Raji (cell line): ENCODE measurements around the gene SNX10.
A peak's percentile ranks its signal among the peaks of the same experiment; 100 is the strongest.

Source experiments
- POLR2A ChIP-seq: IDR thresholded peaks from 2 replicates; pipeline ENCODE4 v1.6.1; 2011; ENCODE audit warnings: low read depth, low read length, control low read depth; ENCODE audit not compliant: insufficient read depth

Gene SNX10

DNA sequence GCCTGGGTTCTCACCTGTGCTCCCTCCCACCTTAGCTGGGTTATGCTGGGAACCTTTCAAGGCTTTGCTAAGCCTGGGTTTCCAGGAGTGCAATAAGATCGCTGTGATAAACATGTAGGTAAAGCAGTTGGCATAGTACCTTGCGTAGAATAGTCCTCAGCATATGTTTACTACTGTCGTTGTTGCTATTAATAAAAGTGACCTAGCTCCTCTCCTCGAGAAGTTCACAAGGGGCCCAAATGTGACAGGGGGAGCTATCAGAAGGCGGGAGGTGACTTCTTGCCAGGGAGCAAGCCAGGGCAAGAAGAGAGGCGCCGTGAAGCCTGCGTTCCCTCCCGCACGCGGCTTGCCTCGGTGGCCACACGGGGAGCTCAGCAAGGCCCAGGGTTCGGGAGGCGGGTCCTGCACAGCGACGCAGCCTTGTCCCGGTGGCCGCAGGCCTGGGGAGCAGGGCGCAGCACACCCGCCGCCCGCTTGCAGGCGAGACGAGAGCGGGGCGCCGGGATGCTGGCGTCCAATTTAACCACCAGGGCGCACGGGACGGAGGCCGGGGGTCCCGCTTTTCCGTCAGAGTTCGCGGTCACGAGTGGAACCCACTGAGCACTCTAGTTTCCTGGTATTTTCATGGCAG, 106.2 kb downstream of the SNX10 start:
- no peak for TF ChIP-seq POLR2A

DNA sequence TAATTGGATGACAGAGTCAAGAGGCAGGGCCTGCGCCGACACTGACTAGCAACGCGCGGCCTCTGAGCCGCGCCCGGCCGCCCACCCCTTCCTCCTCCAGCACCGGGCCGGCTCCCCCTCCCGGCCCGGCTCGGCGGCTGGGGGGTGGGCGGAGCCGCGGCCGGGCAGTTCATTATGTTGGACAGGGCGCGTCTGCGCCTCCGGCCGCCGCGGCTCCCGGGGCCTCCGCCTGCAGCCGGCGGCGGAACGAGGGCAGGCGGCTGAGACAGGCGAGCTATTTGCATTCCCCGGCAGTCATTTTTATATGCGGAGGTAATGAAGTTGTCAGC, 106.7 kb downstream of the SNX10 start:
- peak; percentile 32; the same call in 1 of the 2 replicates for TF ChIP-seq POLR2A

DNA sequence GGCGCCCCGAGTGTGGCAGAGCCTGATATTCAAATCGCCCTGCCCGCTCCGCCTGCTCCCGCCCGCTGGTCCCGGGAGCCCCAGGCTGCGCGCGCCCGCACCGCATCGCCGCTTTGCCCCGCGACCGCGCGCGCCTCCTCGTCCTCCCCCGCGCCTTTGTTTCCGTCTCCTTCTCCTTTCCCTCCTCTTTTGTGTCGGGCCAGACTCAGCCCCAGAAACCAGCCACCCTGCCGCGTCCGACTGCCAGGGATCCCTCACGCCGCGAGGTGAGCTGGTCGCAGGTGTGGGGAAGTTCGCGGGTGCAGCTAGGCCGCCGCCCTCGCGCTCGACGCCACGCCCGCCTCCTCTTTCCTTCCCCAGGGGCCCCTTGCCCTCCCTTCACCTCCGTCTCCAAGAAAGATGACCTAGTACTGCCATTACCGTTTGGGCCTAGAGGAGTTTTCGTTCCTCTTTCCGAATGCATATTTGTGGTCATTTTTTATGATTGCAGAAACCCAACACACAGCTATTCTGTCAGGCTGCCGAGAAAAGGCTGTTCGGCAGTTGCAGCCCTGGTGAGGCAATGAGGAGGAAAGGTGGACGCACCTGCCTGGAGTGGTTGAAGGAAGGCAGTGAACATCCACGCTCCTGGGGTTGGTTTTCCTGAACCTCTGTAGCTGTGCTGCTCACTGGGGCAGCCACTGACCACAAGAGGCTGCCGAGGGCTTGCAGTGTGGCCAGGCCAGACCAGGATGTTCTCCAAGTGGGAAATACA, 107.3 kb downstream of the SNX10 start:
- TF ChIP-seq POLR2A: peak; percentile 34

DNA sequence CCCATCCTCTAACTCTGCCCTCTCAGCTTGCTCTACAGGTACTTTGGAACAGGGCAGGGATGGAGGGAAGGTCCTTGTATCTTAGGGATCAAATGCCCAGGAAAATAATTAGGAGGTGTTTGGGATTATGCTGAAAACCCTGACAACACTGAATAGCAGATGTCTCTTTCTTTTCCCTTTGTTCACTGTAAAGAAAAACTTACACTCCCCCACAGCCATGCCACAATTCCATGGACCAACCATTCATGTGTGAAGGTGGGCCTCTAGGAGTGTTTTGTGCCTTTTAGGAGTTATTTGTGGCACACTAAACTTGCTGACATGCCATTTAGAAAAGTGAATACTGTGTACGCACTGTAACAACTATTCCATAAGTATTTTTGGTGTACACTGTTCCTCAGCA, 108.1 kb downstream of the SNX10 start:
- TF ChIP-seq POLR2A: no peak

DNA sequence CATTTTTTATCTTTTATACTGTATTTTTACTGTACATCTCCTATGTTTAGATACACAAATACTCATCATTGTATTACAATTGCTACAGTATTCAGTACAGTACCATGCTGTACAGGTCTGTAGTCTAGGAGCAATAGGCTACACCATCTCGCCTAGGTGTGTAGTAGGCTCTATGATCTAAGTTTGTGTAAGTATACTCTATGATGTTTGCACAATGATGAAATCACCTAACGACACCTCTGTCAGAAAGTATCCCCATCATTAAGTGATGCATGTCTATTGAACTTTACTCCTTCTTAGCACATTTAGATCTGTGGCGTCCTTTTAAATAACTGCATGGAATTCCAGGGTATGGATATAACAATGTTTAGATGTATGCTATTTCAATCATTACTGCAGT, 112.0 kb downstream of the SNX10 start:
- no peak for TF ChIP-seq POLR2A

DNA sequence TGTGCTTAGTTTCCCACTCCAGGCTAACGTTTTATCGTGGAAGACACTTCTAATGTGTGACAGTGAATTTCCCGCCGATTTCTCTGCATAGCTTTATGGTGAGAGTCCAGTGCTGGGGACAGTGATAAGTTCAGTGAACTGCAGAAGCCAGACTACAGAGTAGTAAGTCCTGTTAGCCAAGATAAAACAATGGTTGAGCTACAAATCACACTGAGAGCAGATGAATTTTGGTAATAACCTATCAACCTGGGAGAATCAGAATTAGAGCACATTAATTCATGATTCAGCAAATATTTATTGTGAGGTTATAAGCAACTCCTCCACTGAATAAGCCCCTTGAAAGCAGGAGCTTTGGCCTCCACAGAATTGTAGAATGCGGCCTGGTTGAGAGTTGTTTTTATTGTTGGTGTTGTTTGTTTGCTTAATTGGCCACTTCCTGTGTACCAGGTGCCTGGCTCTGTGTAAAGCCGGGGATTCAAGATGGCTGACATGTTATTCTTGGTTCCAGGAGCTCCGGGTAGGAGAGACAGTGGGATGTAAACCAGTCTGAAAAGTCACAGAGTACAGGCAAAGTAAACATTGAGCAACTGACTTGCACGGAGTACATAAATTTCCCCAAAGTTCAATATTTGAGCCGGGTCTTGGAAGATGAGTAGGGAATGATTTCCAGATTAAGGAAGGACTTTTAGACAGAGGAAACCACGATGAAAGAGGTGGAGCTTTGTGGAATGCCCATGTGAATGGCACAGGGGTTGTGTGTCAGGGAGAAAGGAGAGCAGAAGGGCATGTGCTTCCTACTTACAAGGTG, 112.7 kb downstream of the SNX10 start:
- no peak for TF ChIP-seq POLR2A

DNA sequence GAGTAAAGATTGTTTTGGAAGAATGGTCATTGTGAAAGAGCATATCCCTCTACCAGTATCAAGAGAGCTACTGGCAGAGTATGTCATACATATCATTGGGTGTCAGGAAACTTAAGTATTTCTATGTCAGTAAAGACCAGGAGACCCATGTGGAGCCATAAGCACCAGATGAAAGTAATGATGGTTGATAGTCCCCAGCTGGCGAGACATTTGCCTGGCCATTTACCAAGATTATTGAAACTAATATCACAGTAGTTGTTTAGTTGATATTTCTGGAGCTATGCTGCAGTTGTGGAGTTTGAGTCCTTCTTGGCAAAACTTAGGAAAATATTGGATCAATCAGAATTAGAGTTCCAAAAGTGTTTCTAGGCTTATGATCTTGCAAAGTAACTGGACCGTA, 114.8 kb downstream of the SNX10 start:
- TF ChIP-seq POLR2A: no peak

DNA sequence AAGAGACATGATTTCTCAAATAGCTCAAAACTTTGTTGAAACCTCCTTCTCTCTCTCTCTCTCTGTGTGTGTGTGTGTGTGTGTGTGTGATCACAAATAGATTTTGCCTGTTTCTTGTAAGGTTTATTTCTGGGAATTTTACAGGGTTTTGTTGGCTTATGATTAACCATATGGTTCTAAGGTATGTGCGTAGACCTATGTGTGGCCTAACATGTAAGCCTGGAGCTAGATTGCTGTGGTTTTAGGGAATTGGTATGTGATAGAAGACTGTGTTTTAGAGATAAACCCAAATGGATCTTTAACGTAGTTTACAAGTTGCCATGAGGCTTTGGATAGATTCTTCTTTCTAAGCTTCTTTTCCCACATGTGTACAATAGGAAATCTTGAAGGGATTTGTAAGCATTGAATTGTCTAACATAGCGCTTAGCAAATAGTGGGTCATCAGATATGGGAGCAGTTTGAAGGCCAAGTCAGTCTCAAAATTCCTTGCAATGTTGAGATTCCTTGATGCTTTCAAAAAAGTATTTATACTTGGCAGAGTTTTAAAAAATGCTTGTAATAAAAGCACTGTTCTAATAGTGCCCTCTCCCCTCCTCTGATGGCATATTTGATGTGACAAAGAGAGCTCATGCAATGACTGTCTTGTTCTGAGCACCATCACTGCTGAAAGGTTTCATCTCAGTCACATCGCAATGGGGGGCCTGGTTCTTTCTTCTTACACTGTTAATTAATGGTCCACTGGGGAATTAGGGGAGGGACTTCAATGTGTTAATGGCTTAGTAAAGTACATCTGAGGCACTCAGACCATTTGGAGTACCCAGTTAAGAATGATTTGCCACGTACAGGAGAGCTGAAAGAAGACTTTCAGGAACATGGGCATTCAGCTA, 118.2 kb downstream of the SNX10 start:
- no peak for TF ChIP-seq POLR2A

DNA sequence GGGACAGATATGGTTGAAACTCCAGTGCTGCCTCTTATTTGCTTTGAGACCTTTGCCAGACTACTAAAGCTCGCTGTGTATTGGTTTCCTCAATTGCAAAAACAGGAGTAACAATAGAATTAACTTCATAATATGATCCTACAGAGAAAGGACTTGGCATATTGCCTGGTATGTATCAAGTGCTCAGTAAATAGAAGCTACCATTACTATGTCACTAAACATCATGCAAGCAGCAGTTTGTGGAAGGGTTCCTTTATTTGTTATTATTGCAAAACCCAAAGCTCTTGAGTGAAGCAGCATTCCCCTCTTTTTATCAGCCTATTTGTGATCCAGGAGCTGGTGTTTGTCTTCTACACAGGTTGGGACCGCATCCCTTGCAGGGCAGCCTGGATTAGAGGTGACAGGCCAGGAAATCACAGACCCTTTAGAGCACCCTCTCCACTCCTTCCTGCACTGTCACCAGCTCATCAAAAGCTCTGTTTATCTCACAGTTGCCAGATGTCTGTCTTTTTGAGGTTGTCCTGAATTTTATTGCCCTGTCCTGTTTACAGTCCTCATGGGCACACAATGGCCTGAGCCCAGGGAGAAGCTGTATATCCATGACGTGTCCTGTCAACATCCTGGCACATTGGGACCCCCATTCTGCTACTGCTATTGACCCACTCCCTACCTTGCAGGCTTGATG, 121.5 kb downstream of the SNX10 start:
- TF ChIP-seq POLR2A: no peak

DNA sequence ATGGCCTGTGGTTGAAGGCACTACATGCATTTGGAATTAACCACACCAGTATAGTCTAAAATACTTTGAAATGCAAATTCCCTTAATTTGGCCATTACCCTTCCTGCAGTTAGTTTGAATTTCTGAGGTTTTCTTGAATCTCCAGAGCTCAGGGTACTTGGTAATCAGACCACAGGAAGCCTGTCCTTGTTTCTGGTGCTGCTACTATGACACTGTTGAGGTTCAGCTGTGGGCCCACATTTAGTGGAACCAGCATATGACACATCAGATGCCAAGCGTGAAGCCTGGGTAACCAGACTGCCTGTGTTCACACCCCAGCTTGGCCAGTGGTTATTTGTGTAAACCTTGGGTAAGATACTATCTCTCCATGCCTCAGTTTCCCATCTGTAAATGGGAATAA, 124.3 kb downstream of the SNX10 start:
- TF ChIP-seq POLR2A: no peak

DNA sequence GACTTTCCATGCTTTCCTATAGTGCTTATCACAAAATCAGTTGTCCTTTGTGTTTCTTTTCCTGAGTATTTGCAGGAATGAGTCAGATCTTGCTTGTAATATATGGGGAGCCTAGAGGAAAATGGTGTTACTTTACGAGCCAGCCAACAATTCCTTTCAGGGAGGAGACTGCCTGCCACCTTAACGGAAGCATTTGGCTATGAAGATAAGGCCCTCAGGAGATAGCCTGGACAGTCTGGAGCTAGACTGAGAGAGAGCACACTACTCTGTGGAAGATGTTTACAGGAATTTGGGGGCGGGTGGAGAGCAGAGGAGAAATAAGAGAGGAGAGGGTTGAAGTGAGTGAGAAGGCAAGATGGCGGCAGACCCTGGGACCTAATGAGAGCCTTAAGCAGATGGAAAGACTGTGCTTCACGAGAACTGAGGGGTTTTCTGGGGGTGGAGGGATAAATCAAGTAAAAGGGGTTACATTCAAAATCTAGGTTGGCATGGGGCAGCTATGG, 126.3 kb downstream of the SNX10 start:
- TF ChIP-seq POLR2A: no peak

DNA sequence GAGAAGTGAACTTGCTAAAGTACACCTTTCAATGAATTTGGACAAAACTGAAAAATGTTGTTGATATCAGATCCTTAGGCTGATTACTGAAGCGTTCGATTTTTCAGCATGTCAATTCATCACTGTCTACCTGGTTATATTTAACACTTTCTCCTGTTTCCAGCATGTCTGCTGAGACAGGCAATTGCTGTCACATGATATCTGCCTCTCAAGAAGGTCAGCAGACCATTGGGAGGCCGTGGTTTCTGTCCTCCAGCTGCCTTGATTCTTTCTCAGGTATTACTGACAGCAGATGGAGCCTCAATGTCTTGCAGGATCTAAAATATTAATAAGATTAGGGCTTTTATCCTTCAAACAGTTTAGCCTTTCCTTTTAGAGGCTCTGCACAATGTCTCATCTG, 127.5 kb downstream of the SNX10 start:
- no peak for TF ChIP-seq POLR2A

DNA sequence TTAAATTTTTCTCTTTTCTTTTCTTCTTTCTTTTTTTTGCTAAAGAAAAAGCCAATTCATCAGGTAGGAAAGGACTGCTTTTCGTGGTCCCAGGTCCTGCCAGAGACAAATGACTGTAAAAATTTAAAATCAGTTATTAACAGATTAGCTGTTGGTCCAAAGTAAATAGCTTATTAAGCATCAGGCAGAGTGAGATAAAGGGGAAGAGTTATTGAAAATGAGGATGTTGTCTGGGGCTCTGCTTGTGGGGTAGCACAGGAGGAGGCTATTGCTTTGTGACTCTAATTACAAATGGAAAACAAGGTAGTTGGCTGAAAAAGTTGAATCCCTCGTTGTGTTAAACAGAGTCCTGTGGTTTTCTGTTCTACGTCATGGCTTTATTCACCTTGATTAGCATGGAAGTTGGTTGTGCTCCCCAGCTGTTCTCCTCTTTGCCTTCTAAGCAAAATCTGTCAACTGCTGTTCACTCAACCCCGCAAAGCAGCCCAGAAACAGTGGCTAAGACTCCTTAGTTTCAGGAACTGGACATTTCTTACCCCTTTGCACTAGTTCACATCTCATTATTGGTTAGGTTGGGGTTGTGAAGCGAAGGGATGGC, 128.9 kb downstream of the SNX10 start:
- no peak for TF ChIP-seq POLR2A

DNA sequence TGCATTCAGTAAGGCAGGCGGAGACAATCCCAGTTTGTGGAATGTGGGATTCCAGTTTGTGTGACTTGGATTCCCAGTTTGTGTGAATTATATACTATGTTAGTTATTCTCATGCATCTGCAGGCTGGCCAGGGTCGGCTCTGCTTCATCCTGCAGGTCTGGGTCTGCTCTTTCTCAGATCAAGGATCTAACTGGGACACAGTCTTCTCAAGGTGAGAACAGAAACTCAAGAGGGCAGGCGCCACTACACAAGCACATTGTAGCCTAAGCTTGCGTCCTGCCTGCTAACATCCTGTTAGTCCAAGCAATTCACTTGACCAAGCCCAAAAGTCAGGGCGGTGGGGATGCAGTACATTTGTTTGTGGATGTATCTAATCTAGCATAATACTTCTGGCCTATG, 131.1 kb downstream of the SNX10 start:
- TF ChIP-seq POLR2A: no peak
